ENCODE data around the gene PRMT5.

Gene PRMT5

GRCh38 chr14:22884738-22885523 is 44.2 kb downstream of the PRMT5 start:
- peaks cover 23% of the 10 kb centered on the region for H3K4me1 ChIP-seq (ENCODE audit: control insufficient read depth, insufficient read depth, low read length)
- peaks cover 35% of the 10 kb centered on the region for H3K27me3 ChIP-seq (ENCODE audit: control insufficient read depth, insufficient read depth, low read length)
- H3K36me3 ChIP-seq (ENCODE audit: control insufficient read depth, insufficient read depth, low read length), result no peaks in the 10 kb centered on the region
- H3K9me3 ChIP-seq (ENCODE audit: control insufficient read depth, insufficient read depth, low read length), result no peaks in the 10 kb centered on the region
- no peak overlapping the region for H3K9ac ChIP-seq (ENCODE audit: low read depth, low read length)
- no peak overlapping the region for H3K27ac ChIP-seq (ENCODE audit: low read depth, low read length)
- H3K4me3 ChIP-seq (ENCODE audit: low read depth, low read length), result no peak overlapping the region

- Histone ChIP-seq H3K27ac (ENCODE audit: low read depth, low read length) (no peak overlapping the region), H3K9ac (ENCODE audit: low read depth, low read length) (no peak overlapping the region), H3K4me1 (ENCODE audit: control insufficient read depth, insufficient read depth, low read length) (peaks cover 23% of the 10 kb centered on the region), H3K36me3 (ENCODE audit: control insufficient read depth, insufficient read depth, low read length) (no peaks in the 10 kb centered on the region), H3K27me3 (ENCODE audit: control insufficient read depth, insufficient read depth, low read length) (peaks cover 35% of the 10 kb centered on the region), H3K4me3 (ENCODE audit: low read depth, low read length) (no peak overlapping the region), H3K9me3 (ENCODE audit: control insufficient read depth, insufficient read depth, low read length) (no peaks in the 10 kb centered on the region)
Measured at GRCh38 chr14:22884076-22884737, 45.0 kb downstream of the PRMT5 start.

DNA sequence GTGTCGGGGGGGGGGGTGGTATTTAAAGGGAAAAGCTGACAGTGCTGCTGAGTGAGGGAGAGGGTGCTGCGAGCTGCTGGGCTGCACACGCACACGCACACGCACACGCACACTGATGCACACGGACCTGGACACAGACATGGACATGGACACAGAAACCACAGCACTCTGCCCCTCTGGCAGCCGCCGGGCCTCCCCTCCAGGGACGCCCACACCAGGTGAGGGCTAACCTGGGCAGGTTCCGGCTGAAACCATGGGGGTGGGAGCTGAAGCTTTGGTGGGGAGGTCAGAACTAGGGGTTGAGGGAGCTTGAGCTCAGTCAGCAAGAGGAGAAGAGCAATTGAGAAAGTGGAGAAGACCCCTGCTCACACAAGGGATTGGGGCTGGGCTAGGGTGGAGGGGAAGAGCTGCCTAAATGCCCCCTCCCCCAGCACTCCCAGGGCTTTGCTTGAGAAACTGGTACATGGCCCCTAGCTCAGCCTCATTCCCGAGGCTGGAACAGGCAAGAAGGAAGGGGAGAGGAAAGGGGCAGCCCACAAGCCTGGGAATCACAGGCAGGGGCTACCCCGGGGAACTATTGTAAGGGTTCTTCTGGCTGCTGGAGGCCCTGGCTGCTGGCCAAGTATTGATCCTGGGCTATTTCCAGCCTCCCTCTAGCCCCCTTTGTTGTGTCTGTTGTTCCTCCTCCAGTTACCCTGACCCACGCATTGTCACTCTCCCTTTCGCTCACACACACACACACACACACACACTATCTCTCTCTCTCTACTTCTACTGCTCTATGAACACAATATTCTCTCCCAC is 45.8 kb downstream of the PRMT5 start, which contains the start of gene REM2:
REM2 (plus strand) TSS at position 50 of the 804 bp plus-strand sequence; CDS start at position 116, 66 bp downstream.
- H3K27me3 ChIP-seq (ENCODE audit: control insufficient read depth, insufficient read depth, low read length), result peaks cover 35% of the 10 kb centered on the region
- H3K4me3 ChIP-seq (ENCODE audit: low read depth, low read length), result peak within 1 kb of the TSS; percentile 48
- H3K27ac ChIP-seq (ENCODE audit: low read depth, low read length), result peak within 1 kb of the TSS; percentile 55
- H3K4me1 ChIP-seq (ENCODE audit: control insufficient read depth, insufficient read depth, low read length), result peaks cover 23% of the 10 kb centered on the region
- H3K9me3 ChIP-seq (ENCODE audit: control insufficient read depth, insufficient read depth, low read length), result no peaks in the 10 kb centered on the region
- no peaks in the 10 kb centered on the region for H3K36me3 ChIP-seq (ENCODE audit: control insufficient read depth, insufficient read depth, low read length)
- peak within 1 kb of the TSS; percentile 42; the same call in 1 of the 2 replicates for H3K9ac ChIP-seq (ENCODE audit: low read depth, low read length)

- peaks cover 35% of the 10 kb centered on the region for H3K27me3 ChIP-seq (ENCODE audit: control insufficient read depth, insufficient read depth, low read length)
- H3K36me3 ChIP-seq (ENCODE audit: control insufficient read depth, insufficient read depth, low read length), result no peaks in the 10 kb centered on the region
- peak overlapping the region; percentile 42; the same call in 1 of the 2 replicates for H3K9ac ChIP-seq (ENCODE audit: low read depth, low read length)
- no peaks in the 10 kb centered on the region for H3K9me3 ChIP-seq (ENCODE audit: control insufficient read depth, insufficient read depth, low read length)
- peaks cover 23% of the 10 kb centered on the region for H3K4me1 ChIP-seq (ENCODE audit: control insufficient read depth, insufficient read depth, low read length)
- peak overlapping the region; percentile 55 for H3K27ac ChIP-seq (ENCODE audit: low read depth, low read length)
- peak overlapping the region; percentile 42 for H3K4me3 ChIP-seq (ENCODE audit: low read depth, low read length)
Measured at GRCh38 chr14:22882529-22883172, 46.5 kb downstream of the PRMT5 start.

DNA sequence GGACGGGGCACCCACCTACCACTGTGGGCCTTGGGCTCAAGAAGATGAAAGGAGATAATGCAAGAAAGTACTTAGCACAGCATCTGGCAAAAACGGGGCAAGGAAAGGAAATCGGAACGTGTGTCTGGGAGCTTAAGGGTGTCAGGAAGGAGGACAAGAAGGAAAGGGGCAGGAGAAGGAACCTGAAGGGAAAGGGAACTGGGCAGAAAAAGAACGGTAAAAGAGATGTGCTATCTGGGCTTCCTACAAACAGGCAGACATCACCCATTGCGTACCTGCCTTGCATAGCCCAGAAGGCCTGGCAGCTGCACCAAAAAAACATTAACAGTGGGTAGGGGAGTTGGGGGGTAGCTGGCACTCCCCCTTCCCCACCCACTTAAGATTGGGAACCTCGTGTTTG is 47.1 kb downstream of the PRMT5 start:
- peak overlapping the region; percentile 55 for H3K27ac ChIP-seq (ENCODE audit: low read depth, low read length)
- no peak overlapping the region for H3K9ac ChIP-seq (ENCODE audit: low read depth, low read length)
- H3K27me3 ChIP-seq (ENCODE audit: control insufficient read depth, insufficient read depth, low read length), result peaks cover 35% of the 10 kb centered on the region
- peaks cover 23% of the 10 kb centered on the region for H3K4me1 ChIP-seq (ENCODE audit: control insufficient read depth, insufficient read depth, low read length)
- H3K36me3 ChIP-seq (ENCODE audit: control insufficient read depth, insufficient read depth, low read length), result no peaks in the 10 kb centered on the region
- no peaks in the 10 kb centered on the region for H3K9me3 ChIP-seq (ENCODE audit: control insufficient read depth, insufficient read depth, low read length)
- no peak overlapping the region for H3K4me3 ChIP-seq (ENCODE audit: low read depth, low read length)

DNA sequence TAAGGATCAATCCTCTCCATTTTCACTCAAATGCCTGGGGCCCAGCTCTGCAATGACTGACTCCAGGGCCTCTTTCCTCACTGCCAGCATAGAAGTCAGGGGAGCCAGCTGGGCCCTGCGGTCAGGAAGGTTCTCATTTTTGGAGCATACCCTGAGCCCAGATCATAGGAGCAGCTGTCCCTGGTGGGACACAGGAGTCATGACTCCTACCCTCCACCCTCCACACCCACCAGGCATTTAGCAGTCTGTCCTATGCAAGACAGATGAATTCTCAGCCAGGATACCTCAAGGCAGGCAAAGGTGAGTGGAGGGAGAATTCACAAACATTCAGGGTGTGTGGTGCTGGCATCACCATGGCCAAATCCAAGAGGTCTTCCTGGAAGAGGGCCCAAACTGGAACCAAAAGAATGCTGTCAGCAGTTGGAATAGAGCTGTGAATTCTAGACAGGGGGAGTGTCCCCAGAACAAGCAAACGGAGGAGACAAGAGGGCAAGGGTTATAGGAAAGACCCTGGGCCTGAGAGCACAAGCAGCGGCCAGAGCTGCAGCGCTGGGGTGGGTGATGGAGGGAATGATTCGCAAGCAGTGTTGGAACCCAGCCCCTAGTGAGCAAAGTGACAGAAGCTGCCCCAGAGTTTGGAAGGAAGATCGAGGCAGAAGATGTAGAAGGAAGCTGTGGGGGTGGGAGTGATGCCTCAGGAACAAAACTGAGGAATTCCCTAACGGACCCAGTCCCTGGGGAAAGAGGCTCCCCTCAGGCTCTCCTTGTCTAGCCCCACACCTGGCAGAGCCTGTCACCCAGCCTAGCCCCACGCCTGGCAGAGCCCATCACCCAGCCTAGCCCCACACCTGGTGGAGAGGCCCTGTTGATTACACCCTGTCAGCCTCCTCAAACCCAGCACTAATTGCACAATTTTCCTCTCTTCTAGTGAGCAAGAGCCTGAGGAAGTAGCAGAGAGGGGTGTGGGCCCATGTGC is 50.6 kb downstream of the PRMT5 start:
- no peak overlapping the region for H3K27ac ChIP-seq (ENCODE audit: low read depth, low read length)
- no peak overlapping the region for H3K4me3 ChIP-seq (ENCODE audit: low read depth, low read length)
- H3K36me3 ChIP-seq (ENCODE audit: control insufficient read depth, insufficient read depth, low read length), result peaks cover 13% of the 10 kb centered on the region
- H3K4me1 ChIP-seq (ENCODE audit: control insufficient read depth, insufficient read depth, low read length), result peaks cover 14% of the 10 kb centered on the region
- H3K9ac ChIP-seq (ENCODE audit: low read depth, low read length), result no peak overlapping the region
- peaks cover 9% of the 10 kb centered on the region for H3K27me3 ChIP-seq (ENCODE audit: control insufficient read depth, insufficient read depth, low read length)
- no peaks in the 10 kb centered on the region for H3K9me3 ChIP-seq (ENCODE audit: control insufficient read depth, insufficient read depth, low read length)

DNA sequence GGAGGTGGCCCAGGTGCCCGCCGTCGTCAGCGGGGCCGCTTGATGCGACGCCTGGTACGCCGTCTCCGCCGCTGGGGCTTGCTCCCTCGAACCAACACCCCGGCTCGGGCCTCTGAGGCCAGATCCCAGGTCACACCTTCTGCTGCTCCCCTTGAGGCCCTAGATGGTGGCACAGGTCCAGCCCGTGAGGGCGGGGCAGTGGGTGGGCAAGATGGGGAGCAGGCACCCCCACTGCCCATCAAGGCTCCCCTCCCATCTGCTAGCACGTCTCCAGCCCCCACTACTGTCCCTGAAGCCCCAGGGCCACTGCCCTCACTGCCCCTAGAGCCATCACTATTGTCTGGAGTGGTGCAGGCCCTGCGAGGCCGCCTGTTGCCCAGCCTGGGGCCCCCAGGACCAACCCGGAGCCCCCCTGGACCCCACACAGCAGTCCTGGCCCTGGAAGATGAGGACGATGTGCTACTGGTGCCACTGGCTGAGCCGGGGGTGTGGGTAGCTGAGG is 52.1 kb downstream of the PRMT5 start:
- Histone ChIP-seq H3K9ac (ENCODE audit: low read depth, low read length) (no peak overlapping the region), H3K27me3 (ENCODE audit: control insufficient read depth, insufficient read depth, low read length) (peaks cover 3% of the 10 kb centered on the region; the same call in 1 of the 2 replicates), H3K4me3 (ENCODE audit: low read depth, low read length) (no peak overlapping the region), H3K36me3 (ENCODE audit: control insufficient read depth, insufficient read depth, low read length) (peaks cover 13% of the 10 kb centered on the region), H3K4me1 (ENCODE audit: control insufficient read depth, insufficient read depth, low read length) (peaks cover 4% of the 10 kb centered on the region), H3K27ac (ENCODE audit: low read depth, low read length) (no peak overlapping the region), H3K9me3 (ENCODE audit: control insufficient read depth, insufficient read depth, low read length) (no peaks in the 10 kb centered on the region)

- Histone ChIP-seq H3K9ac (ENCODE audit: low read depth, low read length) (no peak overlapping the region), H3K4me3 (ENCODE audit: low read depth, low read length) (no peak overlapping the region), H3K27ac (ENCODE audit: low read depth, low read length) (no peak overlapping the region), H3K9me3 (ENCODE audit: control insufficient read depth, insufficient read depth, low read length) (no peaks in the 10 kb centered on the region), H3K4me1 (ENCODE audit: control insufficient read depth, insufficient read depth, low read length) (peaks cover 6% of the 10 kb centered on the region), H3K36me3 (ENCODE audit: control insufficient read depth, insufficient read depth, low read length) (peaks cover 13% of the 10 kb centered on the region), H3K27me3 (ENCODE audit: control insufficient read depth, insufficient read depth, low read length) (no peaks in the 10 kb centered on the region)
Measured at GRCh38 chr14:22875748-22876319, 53.3 kb downstream of the PRMT5 start.

DNA sequence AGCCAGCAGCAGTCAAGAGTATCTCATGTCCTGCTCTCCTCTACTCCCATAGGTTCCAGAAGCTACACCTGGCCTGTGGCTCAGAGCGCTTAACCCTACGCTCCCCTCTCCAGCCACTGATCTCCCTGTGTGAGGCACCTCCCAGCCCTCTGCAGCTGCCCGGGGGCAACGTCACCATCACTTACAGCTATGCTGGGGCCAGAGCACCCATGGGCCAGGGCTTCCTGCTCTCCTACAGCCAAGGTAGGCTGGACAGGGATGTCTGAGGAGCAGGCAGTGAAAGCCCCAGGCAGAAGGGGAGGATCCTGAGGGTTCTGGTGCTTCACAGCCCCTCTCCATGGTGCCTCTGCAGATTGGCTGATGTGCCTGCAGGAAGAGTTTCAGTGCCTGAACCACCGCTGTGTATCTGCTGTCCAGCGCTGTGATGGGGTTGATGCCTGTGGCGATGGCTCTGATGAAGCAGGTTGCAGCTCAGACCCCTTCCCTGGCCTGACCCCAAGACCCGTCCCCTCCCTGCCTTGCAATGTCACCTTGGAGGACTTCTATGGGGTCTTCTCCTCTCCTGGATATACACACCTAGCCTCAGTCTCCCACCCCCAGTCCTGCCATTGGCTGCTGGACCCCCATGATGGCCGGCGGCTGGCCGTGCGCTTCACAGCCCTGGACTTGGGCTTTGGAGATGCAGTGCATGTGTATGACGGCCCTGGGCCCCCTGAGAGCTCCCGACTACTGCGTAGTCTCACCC is 54.0 kb downstream of the PRMT5 start:
- peaks cover 13% of the 10 kb centered on the region for H3K36me3 ChIP-seq (ENCODE audit: control insufficient read depth, insufficient read depth, low read length)
- peaks cover 11% of the 10 kb centered on the region for H3K4me1 ChIP-seq (ENCODE audit: control insufficient read depth, insufficient read depth, low read length)
- H3K27ac ChIP-seq (ENCODE audit: low read depth, low read length), result no peak overlapping the region
- no peaks in the 10 kb centered on the region for H3K27me3 ChIP-seq (ENCODE audit: control insufficient read depth, insufficient read depth, low read length)
- H3K9ac ChIP-seq (ENCODE audit: low read depth, low read length), result no peak overlapping the region
- no peaks in the 10 kb centered on the region for H3K9me3 ChIP-seq (ENCODE audit: control insufficient read depth, insufficient read depth, low read length)
- no peak overlapping the region for H3K4me3 ChIP-seq (ENCODE audit: low read depth, low read length)
